PFSK-1 (cell line): ENCODE results near the gene SIN3A.

Experiments used
- POLR2AphosphoS5 ChIP-seq: IDR thresholded peaks from 2 replicates; pipeline ENCODE4 v1.6.1; 2012; ENCODE audit warnings: low read depth, mild to moderate bottlenecking, control low read depth, low read length, moderate library complexity
- SIN3A ChIP-seq: IDR thresholded peaks from 2 replicates; pipeline ENCODE4 v1.6.1; 2012; ENCODE audit warnings: mild to moderate bottlenecking, low read length, moderate library complexity, borderline replicate concordance; ENCODE audit not compliant: insufficient read depth

DNA sequence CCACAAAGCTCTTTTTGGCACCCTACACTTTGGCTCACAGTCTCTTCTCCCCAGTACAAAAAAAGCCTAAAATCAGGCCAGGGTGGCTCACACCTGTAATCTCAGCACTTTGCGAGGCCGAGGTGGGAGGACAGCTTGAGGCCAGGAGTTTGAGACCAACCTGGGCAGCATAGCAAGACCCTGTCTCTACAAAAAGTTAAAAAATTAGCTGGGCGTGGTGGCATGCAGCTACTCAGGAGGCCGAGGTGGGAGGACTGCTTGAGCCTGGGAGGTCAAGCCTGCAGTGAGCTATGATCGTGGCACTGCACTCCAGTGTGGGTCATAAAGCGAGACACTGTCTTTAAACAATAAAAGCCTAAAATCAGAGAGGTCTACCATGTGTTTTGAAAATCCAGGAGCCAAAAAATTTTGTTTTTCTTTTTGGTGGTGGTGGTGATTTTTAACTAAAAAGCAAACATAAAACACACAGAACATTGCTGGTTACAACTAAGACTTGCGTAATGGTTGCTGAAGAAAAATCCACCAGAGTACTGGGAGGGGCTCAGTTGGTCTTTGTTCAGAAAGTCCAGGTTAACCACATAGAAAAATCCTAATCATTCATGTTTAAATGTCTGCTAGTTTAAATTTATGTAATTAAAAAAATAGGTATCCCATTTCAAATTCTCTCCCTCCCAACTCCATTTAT, 81.5 kb downstream of the SIN3A start:
- TF ChIP-seq POLR2AphosphoS5, result no peak
- no peak for TF ChIP-seq SIN3A
